HG03457 (cell line): ENCODE data around the gene CCDC85B.
A peak's percentile ranks its signal among the peaks of the same experiment; 100 is the strongest.

ENCODE experiments used
- ATAC-seq: cut with Tn5 transposase; IDR thresholded peaks from one replicate; pipeline ENCODE4 v1.9.1; 2021; ENCODE audit warnings: moderate number of reproducible peaks; ENCODE audit not compliant: unreplicated experiment

The CCDC85B gene

DNA sequence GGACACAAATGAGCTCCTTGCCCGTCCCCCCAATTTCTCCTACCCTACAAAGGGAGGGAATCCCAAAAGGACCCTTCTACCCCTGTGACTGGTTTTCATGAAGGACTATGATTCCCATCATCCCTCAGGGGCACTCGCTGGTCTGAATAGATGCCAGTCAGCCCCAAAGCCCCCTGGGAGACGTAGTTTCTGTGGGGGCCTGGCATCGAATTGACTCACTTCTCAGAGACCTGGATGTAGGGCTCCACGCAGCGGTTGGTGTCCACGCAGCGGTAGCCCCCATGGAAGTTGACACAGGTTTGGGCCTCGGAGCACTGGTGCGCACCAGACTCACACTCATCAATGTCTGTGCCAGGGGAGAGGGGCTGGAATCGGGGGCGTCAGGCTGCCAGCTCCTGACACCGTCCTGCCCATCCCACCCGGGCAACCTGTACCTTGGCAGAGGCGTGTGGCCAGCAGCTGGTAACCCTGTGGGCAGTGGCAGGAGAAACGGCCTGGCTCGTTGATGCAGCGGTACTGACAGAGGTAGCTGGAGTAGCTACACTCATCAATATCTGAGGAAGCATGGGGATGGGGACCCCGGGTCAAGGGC is 22.3 kb upstream of the CCDC85B start:
- ATAC-seq: no peak

- no peak for ATAC-seq
Measured at GRCh38 chr11:65868907-65869306, 21.6 kb upstream of the CCDC85B start.

DNA sequence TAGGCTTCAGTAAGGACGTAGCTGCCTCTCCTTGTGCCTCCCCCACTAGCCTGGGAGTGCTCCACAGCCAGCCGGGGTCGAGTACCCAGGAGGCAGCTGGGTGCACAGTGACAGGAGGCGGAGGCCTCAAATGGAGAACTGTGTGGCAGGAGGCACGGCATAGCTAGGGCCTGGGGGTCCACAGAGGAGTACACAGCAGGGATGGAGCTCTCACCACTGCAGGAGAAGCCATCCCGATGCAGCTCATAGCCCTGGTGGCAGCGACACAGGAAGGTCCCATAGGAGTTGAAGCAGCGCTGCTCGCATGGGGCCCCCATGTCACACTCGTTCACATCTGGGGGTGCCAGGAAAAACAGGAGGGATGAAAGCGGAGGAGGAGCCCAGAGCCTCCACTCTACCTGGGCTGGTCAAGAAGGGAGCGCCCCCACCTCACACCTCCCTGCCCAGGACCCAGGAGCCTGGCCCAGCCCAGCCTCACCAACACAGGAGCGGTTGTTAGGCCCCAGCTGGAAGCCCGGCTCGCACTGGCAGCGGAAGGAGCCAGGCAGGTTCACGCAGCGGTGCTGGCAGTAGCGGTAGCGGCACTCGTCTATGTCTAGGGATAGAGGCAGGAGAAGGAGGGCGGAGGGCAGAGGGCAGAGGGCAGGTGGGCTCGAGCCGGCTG is 20.7 kb upstream of the CCDC85B start:
- ATAC-seq: no peak

- ATAC-seq: no peak
Measured at GRCh38 chr11:65870307-65870658, 20.2 kb upstream of the CCDC85B start.

DNA sequence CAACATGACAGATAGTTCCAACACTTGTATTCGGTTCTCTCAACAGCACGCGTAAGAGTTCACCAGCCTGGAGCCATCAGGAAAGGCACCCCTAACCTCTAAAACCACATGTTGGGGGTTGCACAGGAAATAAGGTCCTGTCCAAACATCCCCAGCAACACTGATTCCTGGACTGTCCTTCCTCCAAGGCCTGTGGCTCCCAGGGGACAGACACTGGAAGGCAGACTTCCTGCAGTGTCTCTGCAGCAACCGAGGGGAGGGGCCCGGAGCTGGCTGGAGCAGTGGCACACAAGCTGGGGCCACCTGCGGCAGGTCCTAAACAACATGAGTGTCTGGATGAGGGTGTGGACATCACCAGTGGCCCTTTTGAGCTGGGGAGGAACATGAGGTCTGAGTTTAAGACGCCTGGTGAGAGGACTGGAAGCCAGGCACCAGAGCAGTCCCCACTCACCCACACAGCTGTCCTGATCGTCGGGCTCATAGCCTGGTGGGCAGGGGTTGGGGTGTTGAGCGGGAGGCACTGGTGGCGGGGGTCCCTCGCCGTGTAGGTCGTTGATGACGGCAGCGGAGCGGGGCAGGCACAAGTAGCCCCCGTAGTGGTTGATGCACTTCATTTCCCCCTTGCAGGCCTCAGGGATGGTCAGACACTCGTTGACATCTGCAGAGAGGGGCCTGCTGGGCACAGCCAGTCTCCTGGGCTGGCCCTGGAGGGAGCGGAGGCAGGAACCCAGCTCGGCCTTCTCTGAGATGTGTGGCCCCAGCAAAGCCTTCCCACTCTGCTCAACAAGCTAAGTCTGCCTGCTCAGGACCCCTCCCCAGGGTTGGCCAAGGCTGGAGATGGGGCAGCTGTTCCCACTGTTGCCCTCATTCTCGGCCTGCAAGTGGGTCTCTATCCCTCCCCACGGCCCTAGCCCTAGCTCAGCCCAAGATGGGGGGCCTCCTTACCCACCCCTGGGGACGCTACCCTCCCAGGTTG is 19.5 kb upstream of the CCDC85B start:
- no peak for ATAC-seq

DNA sequence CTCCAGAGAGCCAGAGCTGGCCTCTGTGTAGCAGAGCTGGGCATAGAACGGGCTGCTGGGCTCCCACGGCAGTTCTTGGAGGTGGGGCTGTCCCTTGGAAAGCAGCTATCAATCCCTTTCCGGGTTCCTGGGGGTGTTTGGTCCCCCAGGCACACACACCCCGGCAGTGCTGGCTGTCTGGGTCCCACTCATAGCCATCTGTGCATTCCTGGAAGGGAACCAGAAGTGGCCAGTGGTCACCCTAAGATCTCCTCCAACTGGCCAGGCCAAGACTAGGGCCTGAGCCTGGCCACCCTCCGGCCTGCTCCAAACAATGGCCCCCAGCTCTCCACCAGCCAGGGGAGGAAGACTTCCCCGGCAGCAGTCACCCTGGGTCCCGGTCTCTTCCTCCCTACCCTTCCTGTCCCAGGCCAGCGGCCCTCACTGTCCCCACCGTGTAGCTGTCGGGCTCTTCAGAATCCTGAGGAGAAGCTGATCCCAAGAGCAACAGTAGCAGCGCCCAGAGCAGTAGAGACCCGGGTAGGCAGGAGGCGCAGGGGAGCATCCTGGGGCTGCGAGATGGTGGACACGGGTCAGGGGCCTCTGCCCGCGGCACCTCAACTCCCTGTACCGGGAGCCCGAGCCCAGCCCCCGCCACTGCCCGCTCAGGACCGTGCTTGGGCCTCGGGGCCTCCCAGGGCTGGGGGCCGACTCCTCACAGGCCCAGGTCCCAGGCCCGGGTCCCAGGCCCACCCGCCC is 18.5 kb upstream of the CCDC85B start:
- ATAC-seq: no peak

GRCh38 chr11:65872586-65873317 is 17.7 kb upstream of the CCDC85B start, which contains the start of gene EFEMP2:
Gene EFEMP2, minus strand, starts transcription at chr11:65872800. Its CDS starts 446 bp downstream, at chr11:65872354.
- ATAC-seq: no peak

DNA sequence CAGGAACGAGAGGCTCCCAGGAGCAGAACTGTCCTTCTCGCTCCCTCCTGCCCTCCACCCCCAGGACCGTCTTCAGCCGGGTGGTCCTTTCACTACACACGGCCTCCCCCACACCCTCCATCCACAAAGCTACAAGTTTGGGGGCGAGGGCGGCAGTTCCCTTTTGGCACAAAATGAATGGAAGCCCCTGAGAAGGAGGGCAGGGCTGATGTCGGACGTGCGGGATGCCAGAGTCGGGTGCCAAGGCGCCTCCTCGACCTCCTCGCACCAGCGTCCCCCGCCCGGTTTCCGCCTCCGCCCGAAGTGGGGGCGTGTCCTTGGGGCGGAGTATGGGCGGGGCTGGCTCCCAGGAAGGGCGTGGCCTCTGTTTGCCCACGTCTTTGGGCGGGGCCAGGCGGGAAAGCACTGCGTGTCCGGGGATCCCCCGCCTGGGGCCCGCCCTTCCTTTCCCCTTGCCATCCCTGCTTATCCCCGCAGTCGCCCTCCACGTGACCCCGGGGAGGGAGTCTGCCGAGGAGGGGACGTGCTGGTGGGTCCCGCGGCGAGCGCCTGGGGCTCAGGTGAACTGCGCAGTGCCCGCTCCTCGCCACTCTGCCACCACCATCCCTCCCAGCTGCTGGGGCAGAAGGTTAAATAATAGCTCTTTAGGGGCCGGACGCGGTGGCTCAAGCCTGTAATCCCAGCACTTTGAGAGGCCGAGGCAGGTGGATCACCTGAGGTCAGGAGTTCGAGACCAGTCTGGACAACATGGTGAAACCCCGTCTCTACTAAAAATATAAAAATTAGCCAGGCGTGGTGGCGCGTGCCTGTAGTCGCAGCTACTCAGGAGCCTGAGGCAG is 16.9 kb upstream of the CCDC85B start:
- peak; percentile 51 for ATAC-seq

- ATAC-seq: no peak
Measured at GRCh38 chr11:65879617-65880016, 10.9 kb upstream of the CCDC85B start, which contains the start of gene CTSW. Gene CTSW, plus strand, starts transcription at chr11:65879837. Its CDS starts 18 bp downstream, at chr11:65879855.

DNA sequence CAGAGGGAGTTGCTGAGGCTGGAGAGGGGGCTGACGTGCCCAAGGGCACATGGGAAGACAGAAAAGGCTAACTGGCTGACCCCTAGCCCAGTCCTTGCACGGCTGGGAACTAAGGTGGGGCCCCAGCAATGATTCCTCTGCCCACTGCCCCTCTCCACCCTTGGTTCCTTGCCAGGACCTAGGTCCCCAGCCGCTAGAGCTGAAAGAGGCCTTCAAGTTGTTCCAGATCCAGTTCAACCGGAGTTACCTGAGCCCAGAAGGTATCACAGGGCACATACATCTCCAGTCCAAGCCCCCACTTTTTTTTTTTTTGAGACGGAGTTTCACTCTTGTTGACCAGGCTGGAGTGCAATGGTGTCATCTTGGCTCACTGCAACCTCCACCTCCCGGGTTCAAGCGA is 10.4 kb upstream of the CCDC85B start:
- no peak for ATAC-seq

DNA sequence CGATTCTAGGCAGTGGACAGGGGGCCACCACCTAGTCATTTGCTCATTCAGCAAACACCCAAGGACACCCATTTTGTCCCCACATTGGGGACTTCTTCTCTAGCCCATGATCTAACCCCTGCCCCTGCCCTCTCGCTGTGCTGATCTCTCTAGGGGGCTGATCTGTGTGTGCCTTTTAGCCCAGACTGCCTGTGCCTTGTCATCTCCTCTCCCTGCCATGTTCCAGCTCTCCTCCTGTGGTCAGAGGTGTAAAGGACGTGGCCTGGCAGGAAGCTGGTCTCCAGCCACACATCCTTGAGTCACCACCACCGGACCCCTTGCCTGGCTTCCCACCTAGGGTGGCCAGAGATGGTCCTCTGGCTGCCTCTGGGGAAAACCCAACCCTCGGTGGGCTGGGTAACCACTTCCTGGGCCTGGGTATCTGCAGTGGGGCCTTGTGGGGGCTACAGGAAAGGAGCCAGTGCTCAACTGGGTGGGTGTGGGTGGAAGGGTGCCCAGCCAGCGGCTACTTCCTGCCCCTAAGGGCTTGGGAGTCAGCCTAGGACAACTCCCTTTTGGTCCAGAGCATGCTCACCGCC is 9.5 kb upstream of the CCDC85B start:
- no peak for ATAC-seq

- no peak for ATAC-seq
Measured at GRCh38 chr11:65882120-65883057, 8.1 kb upstream of the CCDC85B start.

DNA sequence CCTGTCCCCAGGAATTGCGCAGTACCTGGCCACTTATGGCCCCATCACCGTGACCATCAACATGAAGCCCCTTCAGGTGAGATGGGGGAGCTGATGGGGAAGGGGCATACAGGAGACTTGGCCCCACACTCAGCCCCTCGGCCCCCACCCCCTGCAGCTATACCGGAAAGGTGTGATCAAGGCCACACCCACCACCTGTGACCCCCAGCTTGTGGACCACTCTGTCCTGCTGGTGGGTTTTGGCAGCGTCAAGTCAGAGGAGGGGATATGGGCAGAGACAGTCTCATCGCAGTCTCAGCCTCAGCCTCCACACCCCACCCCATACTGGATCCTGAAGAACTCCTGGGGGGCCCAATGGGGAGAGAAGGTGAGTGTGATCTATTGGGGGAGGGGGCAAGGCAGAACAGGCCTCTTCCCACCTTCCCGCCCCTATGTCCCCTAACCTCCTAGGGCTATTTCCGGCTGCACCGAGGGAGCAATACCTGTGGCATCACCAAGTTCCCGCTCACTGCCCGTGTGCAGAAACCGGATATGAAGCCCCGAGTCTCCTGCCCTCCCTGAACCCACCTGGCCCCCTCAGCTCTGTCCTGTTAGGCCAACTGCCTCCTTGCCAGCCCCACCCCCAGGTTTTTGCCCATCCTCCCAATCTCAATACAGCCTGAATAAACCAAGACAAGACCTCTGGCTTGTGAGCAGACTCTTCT is 7.3 kb upstream of the CCDC85B start:
- no peak for ATAC-seq

GRCh38 chr11:65883786-65884715 is 6.4 kb upstream of the CCDC85B start:
- no peak for ATAC-seq

GRCh38 chr11:65884716-65885092 is 5.8 kb upstream of the CCDC85B start:
- ATAC-seq: no peak

DNA sequence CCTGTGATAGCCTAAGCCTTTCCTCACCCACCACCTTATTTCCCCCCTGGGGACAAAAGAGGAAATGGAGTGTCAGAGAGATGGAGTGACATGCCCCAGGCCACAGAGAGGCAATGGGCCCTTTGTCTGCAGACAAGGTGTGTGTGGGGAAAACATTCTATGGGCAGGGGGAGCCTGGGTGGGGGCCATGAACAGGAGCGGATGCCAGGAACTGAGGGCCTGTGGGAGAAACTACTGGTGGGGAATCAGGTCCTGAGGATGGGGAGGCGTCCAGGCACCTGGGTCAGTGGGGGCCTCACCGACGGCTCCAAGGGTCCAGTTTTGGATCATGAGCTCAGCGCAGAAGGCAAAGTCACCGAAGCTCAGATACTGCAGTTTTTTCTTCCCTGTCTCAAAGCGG is 5.2 kb upstream of the CCDC85B start:
- no peak for ATAC-seq
